ENCODE data around the gene ADGRG7. TPM values are rescaled to one million over a fixed set of nuclear protein-coding genes. Genes with fewer than 3 reads are reported as not detected.
A peak's percentile ranks its signal among the peaks of the same experiment; 100 is the strongest.

The ADGRG7 gene
- total RNA-seq, 2 experiments from 2014 or later, result not detected

GRCh38 chr3:100630664-100631063 lies 21.3 kb downstream of the ADGRG7 start:
- Histone ChIP-seq H3K4me2 (ENCODE audit: low read length) (no peak overlapping the region), H3K9me2 (ENCODE audit: insufficient read depth, low read length) (no peaks in the 10 kb centered on the region), H2AFZ (ENCODE audit: low read length) (no peak overlapping the region), H3K27ac (ENCODE audit: low read depth, low read length, poor library complexity, severe bottlenecking) (no peak overlapping the region), H3K9me3 (ENCODE audit: low read length) (no peaks in the 10 kb centered on the region), H3K4me1 (ENCODE audit: insufficient read depth, low read length, poor library complexity, severe bottlenecking) (no peaks in the 10 kb centered on the region), H3K4me3 (ENCODE audit: low read depth, low read length, poor library complexity, severe bottlenecking) (no peak overlapping the region), H4K20me1 (ENCODE audit: insufficient read depth, low read length) (no peaks in the 10 kb centered on the region), H3K79me2 (ENCODE audit: insufficient read depth, low read depth, low read length) (no peaks in the 10 kb centered on the region), H3K36me3 (ENCODE audit: insufficient read depth, low read length) (no peaks in the 10 kb centered on the region)
- intact Hi-C loops (cut with micrococcal nuclease; ENCODE audit: unreplicated experiment), result no loop called here
- TF ChIP-seq EZH2phosphoT487 (IDR thresholded peaks at IDR 0.05; ENCODE audit: borderline replicate concordance, low read depth, low read length), result no peak
- no peak for TF ChIP-seq CTCF (conservative IDR thresholded peaks at IDR 0.05; ENCODE audit: low read length)
- no peak for DNase-seq (ENCODE audit: low spot score)
- CTCF ChIA-PET (ENCODE audit: unreplicated experiment), result no interaction called here
- no TSS peak for BruUV-seq (replicated peaks)
- POLR2A ChIA-PET, result no interaction called here

GRCh38 chr3:100631236-100631635 lies 21.8 kb downstream of the ADGRG7 start:
- Histone ChIP-seq H2AFZ (ENCODE audit: low read length) (no peak overlapping the region), H3K4me2 (ENCODE audit: low read length) (no peak overlapping the region), H4K20me1 (ENCODE audit: insufficient read depth, low read length) (no peaks in the 10 kb centered on the region), H3K4me1 (ENCODE audit: insufficient read depth, low read length, poor library complexity, severe bottlenecking) (no peaks in the 10 kb centered on the region), H3K9me2 (ENCODE audit: insufficient read depth, low read length) (no peaks in the 10 kb centered on the region), H3K9me3 (ENCODE audit: low read length) (no peaks in the 10 kb centered on the region), H3K27ac (ENCODE audit: low read depth, low read length, poor library complexity, severe bottlenecking) (no peak overlapping the region), H3K79me2 (ENCODE audit: insufficient read depth, low read depth, low read length) (no peaks in the 10 kb centered on the region), H3K4me3 (ENCODE audit: low read depth, low read length, poor library complexity, severe bottlenecking) (no peak overlapping the region), H3K36me3 (ENCODE audit: insufficient read depth, low read length) (no peaks in the 10 kb centered on the region)
- no TSS peak for BruUV-seq (replicated peaks)
- ChIA-PET CTCF (ENCODE audit: unreplicated experiment) (no interaction called here), POLR2A (no interaction called here)
- no peak for DNase-seq (ENCODE audit: low spot score)
- TF ChIP-seq CTCF (conservative IDR thresholded peaks at IDR 0.05; ENCODE audit: low read length), result no peak
- TF ChIP-seq EZH2phosphoT487 (IDR thresholded peaks at IDR 0.05; ENCODE audit: borderline replicate concordance, low read depth, low read length), result no peak
- intact Hi-C loops (cut with micrococcal nuclease; ENCODE audit: unreplicated experiment), result no loop called here

- H3K4me2 ChIP-seq (ENCODE audit: low read length), result no peak overlapping the region
- POLR2A ChIA-PET, result interaction anchor here (0.6 kb wide), 2 partner anchors 83 to 687 kb away, joined by 3 read pairs; no protein-coding TSS in a partner anchor
- no peak overlapping the region for H2AFZ ChIP-seq (ENCODE audit: low read length)
- CTCF ChIA-PET (ENCODE audit: unreplicated experiment), result no interaction called here
- H3K27ac ChIP-seq (ENCODE audit: low read depth, low read length, poor library complexity, severe bottlenecking), result no peak overlapping the region
- H3K9me2 ChIP-seq (ENCODE audit: insufficient read depth, low read length), result no peaks in the 10 kb centered on the region
- no peaks in the 10 kb centered on the region for H3K36me3 ChIP-seq (ENCODE audit: insufficient read depth, low read length)
- no peaks in the 10 kb centered on the region for H4K20me1 ChIP-seq (ENCODE audit: insufficient read depth, low read length)
- BruUV-seq (replicated peaks), result no TSS peak
- no peaks in the 10 kb centered on the region for H3K9me3 ChIP-seq (ENCODE audit: low read length)
- H3K4me1 ChIP-seq (ENCODE audit: insufficient read depth, low read length, poor library complexity, severe bottlenecking), result no peaks in the 10 kb centered on the region
- H3K4me3 ChIP-seq (ENCODE audit: low read depth, low read length, poor library complexity, severe bottlenecking), result no peak overlapping the region
- intact Hi-C loops (cut with micrococcal nuclease; ENCODE audit: unreplicated experiment), result no loop called here
- DNase-seq (ENCODE audit: low spot score), result peak; percentile 17
- TF ChIP-seq CTCF (conservative IDR thresholded peaks at IDR 0.05; ENCODE audit: low read length), result peak; percentile 40
- TF ChIP-seq EZH2phosphoT487 (IDR thresholded peaks at IDR 0.05; ENCODE audit: borderline replicate concordance, low read depth, low read length), result no peak
- no peaks in the 10 kb centered on the region for H3K79me2 ChIP-seq (ENCODE audit: insufficient read depth, low read depth, low read length)
Measured at GRCh38 chr3:100634493-100635272, 25.3 kb downstream of the ADGRG7 start.

All from OCI-LY7 (cell line).